ENCODE measurements around the gene MOSPD3.
A peak's percentile ranks its signal among the peaks of the same experiment; 100 is the strongest.
"Not testable (repeated sequence)": the region's sequence is repeated elsewhere in the genome, so short reads cannot be mapped to it uniquely, and the experiment has no call there.

The MOSPD3 gene

GRCh38 chr7:100641860-100642533 lies 29.7 kb downstream of the MOSPD3 start:
- no peaks in the 10 kb centered on the region for H3K36me3 Mint-ChIP-seq (ENCODE audit: low read depth)
- H3K9me3 Mint-ChIP-seq, result no peaks in the 10 kb centered on the region
- DNase-seq (no peak), ATAC-seq (no peak)
- no peak overlapping the region for H3K4me3 Mint-ChIP-seq
- no peaks in the 10 kb centered on the region for H3K4me1 Mint-ChIP-seq
- peaks cover 5% of the 10 kb centered on the region for H3K27me3 Mint-ChIP-seq
- no peak overlapping the region for H3K27ac Mint-ChIP-seq

- Mint-ChIP-seq H3K9me3 (no peaks in the 10 kb centered on the region), H3K4me1 (no peaks in the 10 kb centered on the region), H3K4me3 (no peak overlapping the region), H3K27ac (no peak overlapping the region), H3K36me3 (ENCODE audit: low read depth) (no peaks in the 10 kb centered on the region), H3K27me3 (peaks cover 5% of the 10 kb centered on the region)
- peak; percentile 59 for ATAC-seq
- peak; percentile 39 for DNase-seq
These were observed 30.2 kb downstream of the MOSPD3 start for GRCh38 chr7:100642534-100642907.

DNA sequence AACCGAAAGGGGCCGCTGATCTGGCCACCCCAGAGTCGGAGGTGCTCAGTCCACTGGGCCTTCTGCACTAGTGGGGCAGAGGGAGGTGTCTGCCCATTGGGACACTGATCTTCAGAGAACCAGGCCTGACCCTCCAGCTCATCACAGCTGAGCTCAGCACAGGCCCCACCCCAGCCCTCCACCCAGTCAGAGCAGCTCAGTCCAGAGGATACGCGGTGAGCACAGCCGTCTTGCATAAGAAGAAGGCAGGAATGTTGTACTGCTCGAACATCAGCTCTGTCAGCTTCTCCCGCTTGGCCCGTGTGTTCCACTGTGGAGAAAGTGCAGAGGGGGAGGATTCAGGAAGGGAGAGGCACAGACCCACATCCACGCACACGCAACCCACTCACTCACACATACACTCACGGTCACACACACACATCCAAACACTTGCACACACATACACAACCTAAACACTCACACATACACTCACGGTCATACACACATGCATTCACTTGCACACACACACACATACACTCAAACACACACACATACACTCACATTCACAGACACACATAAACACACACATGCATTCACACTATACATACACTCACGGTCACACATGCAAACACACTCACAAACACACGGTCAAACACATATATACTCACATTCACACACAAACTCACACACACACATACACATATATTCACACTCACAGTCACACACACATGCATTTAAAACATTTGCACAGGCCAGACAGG lies 37.7 kb downstream of the MOSPD3 start:
- ATAC-seq, result no peak
- peaks cover 26% of the 10 kb centered on the region for H3K27me3 Mint-ChIP-seq

GRCh38 chr7:100654908-100655831 lies 42.8 kb downstream of the MOSPD3 start:
- ATAC-seq (no peak), DNase-seq (no peak)
- no peak overlapping the region for H3K27ac Mint-ChIP-seq
- H3K9me3 Mint-ChIP-seq, result no peaks in the 10 kb centered on the region
- H3K36me3 Mint-ChIP-seq (ENCODE audit: low read depth), result no peaks in the 10 kb centered on the region
- peaks cover 51% of the 10 kb centered on the region for H3K27me3 Mint-ChIP-seq
- H3K4me1 Mint-ChIP-seq, result no peaks in the 10 kb centered on the region
- no peak overlapping the region for H3K4me3 Mint-ChIP-seq

More for the DNA sequence above, 37.7 kb downstream of the MOSPD3 start:
- no peaks in the 10 kb centered on the region for H3K4me1 Mint-ChIP-seq
- H3K27ac Mint-ChIP-seq, result no peak overlapping the region
- no peak overlapping the region for H3K4me3 Mint-ChIP-seq
- no peaks in the 10 kb centered on the region for H3K9me3 Mint-ChIP-seq
- DNase-seq, result no peak
- H3K36me3 Mint-ChIP-seq (ENCODE audit: low read depth), result no peaks in the 10 kb centered on the region

- H3K9me3 Mint-ChIP-seq, result no peaks in the 10 kb centered on the region
- H3K4me1 Mint-ChIP-seq, result no peaks in the 10 kb centered on the region
- H3K4me3 Mint-ChIP-seq, result no peak within 1 kb of the TSS
- no peak within 1 kb of the TSS for H3K27ac Mint-ChIP-seq
- no peaks in the 10 kb centered on the region for H3K36me3 Mint-ChIP-seq (ENCODE audit: low read depth)
- ATAC-seq (peak; percentile 43), DNase-seq (peak; percentile 68)
- peaks cover 49% of the 10 kb centered on the region for H3K27me3 Mint-ChIP-seq
These were observed 43.8 kb downstream of the MOSPD3 start, which contains the start of gene ACTL6B for GRCh38 chr7:100655908-100656674. TSS of gene ACTL6B (minus strand) at chr7:100656448. CDS start at chr7:100656354, 94 bp downstream.

DNA sequence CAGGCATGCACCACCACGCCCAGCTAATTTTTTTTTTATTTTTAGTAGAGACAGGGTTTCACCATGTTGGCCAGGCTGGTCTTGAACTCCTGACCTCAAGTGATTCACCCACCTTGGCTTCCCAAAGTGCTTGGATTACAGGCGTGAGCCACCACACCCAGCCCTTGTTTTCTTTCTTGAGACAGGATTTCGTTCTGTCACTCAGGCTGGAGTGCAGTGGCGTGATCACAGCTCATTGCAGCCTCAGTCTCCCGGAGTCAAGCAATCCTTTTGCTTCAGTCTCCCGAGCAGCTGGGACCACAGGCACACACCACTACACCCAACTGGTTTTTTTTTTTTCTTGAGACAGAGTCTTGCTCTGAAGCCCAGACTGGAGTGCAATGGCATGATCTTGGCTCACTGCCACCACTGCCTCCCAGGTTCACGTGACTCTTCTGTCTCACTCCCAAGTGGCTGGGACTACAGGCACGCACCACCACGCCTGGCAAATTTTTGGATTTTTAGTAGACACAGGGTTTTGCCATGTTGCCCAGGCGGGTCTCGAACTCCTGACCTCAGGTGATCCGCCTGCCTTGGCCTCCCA lies 49.9 kb downstream of the MOSPD3 start:
- ATAC-seq; H3K27ac Mint-ChIP-seq; H3K4me3 Mint-ChIP-seq; H3K9me3 Mint-ChIP-seq; H3K4me1 Mint-ChIP-seq; H3K36me3 Mint-ChIP-seq (ENCODE audit: low read depth); DNase-seq: not testable (repeated sequence)
- H3K27me3 Mint-ChIP-seq, result peaks cover 21% of the 10 kb centered on the region

Measured in activated naive CD8-positive, alpha-beta T cell treated with anti-CD3 and anti-CD28 coated beads, Interleukin-2, amount 50 U/mL, for 24 hours (primary cell).